ENCODE results near the gene AP3B1.

DNA sequence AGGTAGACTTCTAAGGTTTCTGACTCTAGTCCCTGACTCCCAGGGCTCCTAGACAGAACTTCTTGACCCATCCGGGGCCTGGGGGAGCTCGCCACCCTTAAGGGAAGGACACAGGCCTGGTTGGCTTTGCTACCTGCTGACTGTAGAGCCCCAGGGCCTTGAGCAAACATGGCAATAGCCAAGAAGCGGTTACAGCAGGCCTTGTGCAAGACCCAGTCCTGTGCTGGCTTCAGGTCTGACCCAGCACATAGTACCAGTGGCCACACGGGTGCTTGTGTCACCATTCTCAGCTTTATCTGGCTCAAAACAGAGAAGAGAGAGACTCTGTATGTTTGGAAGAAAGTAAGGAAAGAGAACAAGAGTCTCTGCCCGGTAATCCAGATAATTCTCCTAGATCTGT lies 41.8 kb downstream of the AP3B1 start:
- TF ChIP-seq, protein P1, sequence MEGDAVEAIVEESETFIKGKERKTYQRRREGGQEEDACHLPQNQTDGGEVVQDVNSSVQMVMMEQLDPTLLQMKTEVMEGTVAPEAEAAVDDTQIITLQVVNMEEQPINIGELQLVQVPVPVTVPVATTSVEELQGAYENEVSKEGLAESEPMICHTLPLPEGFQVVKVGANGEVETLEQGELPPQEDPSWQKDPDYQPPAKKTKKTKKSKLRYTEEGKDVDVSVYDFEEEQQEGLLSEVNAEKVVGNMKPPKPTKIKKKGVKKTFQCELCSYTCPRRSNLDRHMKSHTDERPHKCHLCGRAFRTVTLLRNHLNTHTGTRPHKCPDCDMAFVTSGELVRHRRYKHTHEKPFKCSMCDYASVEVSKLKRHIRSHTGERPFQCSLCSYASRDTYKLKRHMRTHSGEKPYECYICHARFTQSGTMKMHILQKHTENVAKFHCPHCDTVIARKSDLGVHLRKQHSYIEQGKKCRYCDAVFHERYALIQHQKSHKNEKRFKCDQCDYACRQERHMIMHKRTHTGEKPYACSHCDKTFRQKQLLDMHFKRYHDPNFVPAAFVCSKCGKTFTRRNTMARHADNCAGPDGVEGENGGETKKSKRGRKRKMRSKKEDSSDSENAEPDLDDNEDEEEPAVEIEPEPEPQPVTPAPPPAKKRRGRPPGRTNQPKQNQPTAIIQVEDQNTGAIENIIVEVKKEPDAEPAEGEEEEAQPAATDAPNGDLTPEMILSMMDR (IDR thresholded peaks at IDR 0.05), result no peak
- TF ChIP-seq, protein P2, sequence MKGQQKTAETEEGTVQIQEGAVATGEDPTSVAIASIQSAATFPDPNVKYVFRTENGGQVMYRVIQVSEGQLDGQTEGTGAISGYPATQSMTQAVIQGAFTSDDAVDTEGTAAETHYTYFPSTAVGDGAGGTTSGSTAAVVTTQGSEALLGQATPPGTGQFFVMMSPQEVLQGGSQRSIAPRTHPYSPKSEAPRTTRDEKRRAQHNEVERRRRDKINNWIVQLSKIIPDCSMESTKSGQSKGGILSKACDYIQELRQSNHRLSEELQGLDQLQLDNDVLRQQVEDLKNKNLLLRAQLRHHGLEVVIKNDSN (CRISPR knock-in tag; IDR thresholded peaks at IDR 0.05), result no peak
- TF ChIP-seq ETV6 (CRISPR knock-in tag; IDR thresholded peaks at IDR 0.05), result no peak
- no peak for TF ChIP-seq FOXK1 (CRISPR knock-in tag; IDR thresholded peaks at IDR 0.05)
- TF ChIP-seq, protein P3, sequence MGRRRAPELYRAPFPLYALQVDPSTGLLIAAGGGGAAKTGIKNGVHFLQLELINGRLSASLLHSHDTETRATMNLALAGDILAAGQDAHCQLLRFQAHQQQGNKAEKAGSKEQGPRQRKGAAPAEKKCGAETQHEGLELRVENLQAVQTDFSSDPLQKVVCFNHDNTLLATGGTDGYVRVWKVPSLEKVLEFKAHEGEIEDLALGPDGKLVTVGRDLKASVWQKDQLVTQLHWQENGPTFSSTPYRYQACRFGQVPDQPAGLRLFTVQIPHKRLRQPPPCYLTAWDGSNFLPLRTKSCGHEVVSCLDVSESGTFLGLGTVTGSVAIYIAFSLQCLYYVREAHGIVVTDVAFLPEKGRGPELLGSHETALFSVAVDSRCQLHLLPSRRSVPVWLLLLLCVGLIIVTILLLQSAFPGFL (CRISPR knock-in tag; IDR thresholded peaks at IDR 0.05; ENCODE audit: borderline replicate concordance), result no peak
- TF ChIP-seq, protein P4, sequence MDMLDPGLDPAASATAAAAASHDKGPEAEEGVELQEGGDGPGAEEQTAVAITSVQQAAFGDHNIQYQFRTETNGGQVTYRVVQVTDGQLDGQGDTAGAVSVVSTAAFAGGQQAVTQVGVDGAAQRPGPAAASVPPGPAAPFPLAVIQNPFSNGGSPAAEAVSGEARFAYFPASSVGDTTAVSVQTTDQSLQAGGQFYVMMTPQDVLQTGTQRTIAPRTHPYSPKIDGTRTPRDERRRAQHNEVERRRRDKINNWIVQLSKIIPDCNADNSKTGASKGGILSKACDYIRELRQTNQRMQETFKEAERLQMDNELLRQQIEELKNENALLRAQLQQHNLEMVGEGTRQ (CRISPR knock-in tag; IDR thresholded peaks at IDR 0.05), result no peak
- TF ChIP-seq TEAD4 (CRISPR knock-in tag; IDR thresholded peaks at IDR 0.05), result no peak
- TF ChIP-seq, protein P5, sequence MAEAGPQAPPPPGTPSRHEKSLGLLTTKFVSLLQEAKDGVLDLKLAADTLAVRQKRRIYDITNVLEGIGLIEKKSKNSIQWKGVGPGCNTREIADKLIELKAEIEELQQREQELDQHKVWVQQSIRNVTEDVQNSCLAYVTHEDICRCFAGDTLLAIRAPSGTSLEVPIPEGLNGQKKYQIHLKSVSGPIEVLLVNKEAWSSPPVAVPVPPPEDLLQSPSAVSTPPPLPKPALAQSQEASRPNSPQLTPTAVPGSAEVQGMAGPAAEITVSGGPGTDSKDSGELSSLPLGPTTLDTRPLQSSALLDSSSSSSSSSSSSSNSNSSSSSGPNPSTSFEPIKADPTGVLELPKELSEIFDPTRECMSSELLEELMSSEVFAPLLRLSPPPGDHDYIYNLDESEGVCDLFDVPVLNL (CRISPR knock-in tag; IDR thresholded peaks at IDR 0.05; ENCODE audit: borderline replicate concordance, low read depth), result no peak
- TF ChIP-seq CREM (CRISPR knock-in tag; IDR thresholded peaks at IDR 0.05), result no peak
- no peak for TF ChIP-seq ELF4 (CRISPR knock-in tag; IDR thresholded peaks at IDR 0.05; ENCODE audit: low read depth)
- TF ChIP-seq, protein P6, sequence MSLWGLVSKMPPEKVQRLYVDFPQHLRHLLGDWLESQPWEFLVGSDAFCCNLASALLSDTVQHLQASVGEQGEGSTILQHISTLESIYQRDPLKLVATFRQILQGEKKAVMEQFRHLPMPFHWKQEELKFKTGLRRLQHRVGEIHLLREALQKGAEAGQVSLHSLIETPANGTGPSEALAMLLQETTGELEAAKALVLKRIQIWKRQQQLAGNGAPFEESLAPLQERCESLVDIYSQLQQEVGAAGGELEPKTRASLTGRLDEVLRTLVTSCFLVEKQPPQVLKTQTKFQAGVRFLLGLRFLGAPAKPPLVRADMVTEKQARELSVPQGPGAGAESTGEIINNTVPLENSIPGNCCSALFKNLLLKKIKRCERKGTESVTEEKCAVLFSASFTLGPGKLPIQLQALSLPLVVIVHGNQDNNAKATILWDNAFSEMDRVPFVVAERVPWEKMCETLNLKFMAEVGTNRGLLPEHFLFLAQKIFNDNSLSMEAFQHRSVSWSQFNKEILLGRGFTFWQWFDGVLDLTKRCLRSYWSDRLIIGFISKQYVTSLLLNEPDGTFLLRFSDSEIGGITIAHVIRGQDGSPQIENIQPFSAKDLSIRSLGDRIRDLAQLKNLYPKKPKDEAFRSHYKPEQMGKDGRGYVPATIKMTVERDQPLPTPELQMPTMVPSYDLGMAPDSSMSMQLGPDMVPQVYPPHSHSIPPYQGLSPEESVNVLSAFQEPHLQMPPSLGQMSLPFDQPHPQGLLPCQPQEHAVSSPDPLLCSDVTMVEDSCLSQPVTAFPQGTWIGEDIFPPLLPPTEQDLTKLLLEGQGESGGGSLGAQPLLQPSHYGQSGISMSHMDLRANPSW (CRISPR knock-in tag; conservative IDR thresholded peaks at IDR 0.05; ENCODE audit: low read depth), result no peak
- no peak for TF ChIP-seq JUN (CRISPR knock-in tag; IDR thresholded peaks at IDR 0.05)
- no peak for TF ChIP-seq MXD4 (CRISPR knock-in tag; IDR thresholded peaks at IDR 0.05; ENCODE audit: borderline replicate concordance)
- TF ChIP-seq, protein P7, sequence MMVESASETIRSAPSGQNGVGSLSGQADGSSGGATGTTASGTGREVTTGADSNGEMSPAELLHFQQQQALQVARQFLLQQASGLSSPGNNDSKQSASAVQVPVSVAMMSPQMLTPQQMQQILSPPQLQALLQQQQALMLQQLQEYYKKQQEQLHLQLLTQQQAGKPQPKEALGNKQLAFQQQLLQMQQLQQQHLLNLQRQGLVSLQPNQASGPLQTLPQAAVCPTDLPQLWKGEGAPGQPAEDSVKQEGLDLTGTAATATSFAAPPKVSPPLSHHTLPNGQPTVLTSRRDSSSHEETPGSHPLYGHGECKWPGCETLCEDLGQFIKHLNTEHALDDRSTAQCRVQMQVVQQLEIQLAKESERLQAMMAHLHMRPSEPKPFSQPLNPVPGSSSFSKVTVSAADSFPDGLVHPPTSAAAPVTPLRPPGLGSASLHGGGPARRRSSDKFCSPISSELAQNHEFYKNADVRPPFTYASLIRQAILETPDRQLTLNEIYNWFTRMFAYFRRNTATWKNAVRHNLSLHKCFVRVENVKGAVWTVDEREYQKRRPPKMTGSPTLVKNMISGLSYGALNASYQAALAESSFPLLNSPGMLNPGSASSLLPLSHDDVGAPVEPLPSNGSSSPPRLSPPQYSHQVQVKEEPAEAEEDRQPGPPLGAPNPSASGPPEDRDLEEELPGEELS (CRISPR knock-in tag; IDR thresholded peaks at IDR 0.05), result no peak
